ENCODE measurements around the gene WDR5. TPM values are rescaled to one million over a fixed set of nuclear protein-coding genes. Genes with fewer than 3 reads are reported as not detected.
A peak's percentile ranks its signal among the peaks of the same experiment; 100 is the strongest.

WDR5 gene
- total RNA-seq, 2 donors from 2014 or later = 17.0 to 17.1 TPM

GRCh38 chr9:134170532-134171315, 34.8 kb downstream of the WDR5 start:
- peak; percentile 82 for DNase-seq (ENCODE audit: low spot score)
- intact Hi-C loops (cut with DNase I) = loop anchor here (2.0 to 10.0 kb wide), 2 partner anchors 154 to 272 kb away; partner anchors contain the start of gene RXRA (in 1 of the 2)

GRCh38 chr9:134171316-134172197, 35.7 kb downstream of the WDR5 start:
- intact Hi-C loops (cut with DNase I) = loop anchor here (2.0 to 10.0 kb wide), 2 partner anchors 153 to 271 kb away; partner anchors contain the start of gene RXRA (in 1 of the 2)
- no peak for DNase-seq (ENCODE audit: low spot score)

- intact Hi-C loops (cut with DNase I) = loop anchor here in 1 of 2 donors (10.0 kb wide), 1 partner anchor 152 kb away; the partner anchor contains the start of gene RXRA
- no peak for DNase-seq (ENCODE audit: low spot score)
Observed at GRCh38 chr9:134172198-134173126, 36.6 kb downstream of the WDR5 start.

- intact Hi-C loops (cut with DNase I) = loop anchor here in 1 of 2 donors (10.0 kb wide), 1 partner anchor 151 kb away; the partner anchor contains the start of gene RXRA
- DNase-seq (ENCODE audit: low spot score) = no peak
Observed at GRCh38 chr9:134173127-134174072, 37.5 kb downstream of the WDR5 start.

GRCh38 chr9:134174073-134174449, 38.2 kb downstream of the WDR5 start:
- DNase-seq (ENCODE audit: low spot score) = no peak
- intact Hi-C loops (cut with DNase I) = loop anchor here in 1 of 2 donors (10.0 kb wide), 1 partner anchor 151 kb away; the partner anchor contains the start of gene RXRA

- intact Hi-C loops (cut with DNase I) = loop anchor here in 1 of 2 donors (10.0 kb wide), 1 partner anchor 150 kb away; the partner anchor contains the start of gene RXRA
- DNase-seq (ENCODE audit: low spot score) = no peak
Observed at GRCh38 chr9:134174526-134175290, 38.8 kb downstream of the WDR5 start.

GRCh38 chr9:134175291-134175807, 39.5 kb downstream of the WDR5 start:
- intact Hi-C loops (cut with DNase I) = loop anchor here in 1 of 2 donors (10.0 kb wide), 1 partner anchor 149 kb away; the partner anchor contains the start of gene RXRA

GRCh38 chr9:134175808-134176598, 40.1 kb downstream of the WDR5 start:
- no peak for DNase-seq (ENCODE audit: low spot score)
- intact Hi-C loops (cut with DNase I) = loop anchor here in 1 of 2 donors (10.0 kb wide), 1 partner anchor 149 kb away; the partner anchor contains the start of gene RXRA

More at GRCh38 chr9:134175291-134175807, 39.5 kb downstream of the WDR5 start:
- no peak for DNase-seq (ENCODE audit: low spot score)

GRCh38 chr9:134176599-134176968, 40.7 kb downstream of the WDR5 start:
- intact Hi-C loops (cut with DNase I) = loop anchor here in 1 of 2 donors (10.0 kb wide), 1 partner anchor 148 kb away; the partner anchor contains the start of gene RXRA
- DNase-seq (ENCODE audit: low spot score) = no peak

GRCh38 chr9:134177186-134177585, 41.3 kb downstream of the WDR5 start:
- intact Hi-C loops (cut with DNase I) = loop anchor here in 1 of 2 donors (10.0 kb wide), 1 partner anchor 148 kb away; the partner anchor contains the start of gene RXRA

GRCh38 chr9:134177624-134178393, 41.9 kb downstream of the WDR5 start:
- DNase-seq (ENCODE audit: low spot score) = peak; percentile 67
- intact Hi-C loops (cut with DNase I) = loop anchor here in 1 of 2 donors (10.0 kb wide), 1 partner anchor 147 kb away; the partner anchor contains the start of gene RXRA

More at GRCh38 chr9:134177186-134177585, 41.3 kb downstream of the WDR5 start:
- DNase-seq (ENCODE audit: low spot score) = no peak

GRCh38 chr9:134178394-134178767, 42.5 kb downstream of the WDR5 start:
- intact Hi-C loops (cut with DNase I) = loop anchor here in 1 of 2 donors (10.0 kb wide), 1 partner anchor 146 kb away; the partner anchor contains the start of gene RXRA
- DNase-seq (ENCODE audit: low spot score) = no peak

GRCh38 chr9:134178768-134179551, 43.1 kb downstream of the WDR5 start:
- peak; percentile 91 for DNase-seq (ENCODE audit: low spot score)
- intact Hi-C loops (cut with DNase I) = loop anchor here in 1 of 2 donors (10.0 kb wide), 1 partner anchor 146 kb away; the partner anchor contains the start of gene RXRA

- DNase-seq (ENCODE audit: low spot score) = no peak
- intact Hi-C loops (cut with DNase I) = loop anchor here in 1 of 2 donors (10.0 kb wide), 1 partner anchor 145 kb away; the partner anchor contains the start of gene RXRA
Observed at GRCh38 chr9:134179595-134179917, 43.7 kb downstream of the WDR5 start.
